ENCODE results near the gene PRPF19. TPM values are rescaled to one million over a fixed set of nuclear protein-coding genes. Genes with fewer than 3 reads are reported as not detected.
A peak's percentile ranks its signal among the peaks of the same experiment; 100 is the strongest.

Gene PRPF19
- total RNA-seq, 1 experiment from 2014 or later: 204 TPM

- TF ChIP-seq EZH2 (IDR thresholded peaks at IDR 0.05; ENCODE audit: borderline replicate concordance, low read depth, low read length, poor library complexity, severe bottlenecking): no peak
- TF ChIP-seq CTCF (conservative IDR thresholded peaks at IDR 0.05; ENCODE audit: low read depth, low read length): no peak
- no peak for DNase-seq (ENCODE audit: low spot score)
- CTCF ChIA-PET: interaction anchor here (0.5 kb wide), 1 partner anchor 8 kb away, joined by 6 read pairs; no protein-coding TSS in a partner anchor
- Histone ChIP-seq H3K36me3 (ENCODE audit: insufficient read depth, low read length, poor library complexity, severe bottlenecking) (peaks cover 26% of the 10 kb centered on the region), H3K27ac (ENCODE audit: low read depth, low read length, poor library complexity, severe bottlenecking) (no peak overlapping the region), H3K27me3 (replicated peaks; ENCODE audit: insufficient read depth, low read depth, low read length, poor library complexity) (no peaks in the 10 kb centered on the region), H3K4me3 (ENCODE audit: low read depth, low read length, poor library complexity, severe bottlenecking) (no peak overlapping the region), H3K4me1 (ENCODE audit: insufficient read depth, low read length, poor library complexity, severe bottlenecking) (peaks cover 20% of the 10 kb centered on the region), H3K9me3 (ENCODE audit: low read depth, low read length, poor library complexity, severe bottlenecking) (no peaks in the 10 kb centered on the region)
- BruUV-seq (replicated peaks): no TSS peak
- POLR2A ChIA-PET (ENCODE audit: low non-redundant PET): no interaction called here
- intact Hi-C loops (cut with micrococcal nuclease; ENCODE audit: unreplicated experiment): no loop called here
These were observed 20.1 kb upstream of the PRPF19 start for GRCh38 chr11:60926500-60926899.

GRCh38 chr11:60925868-60926267 lies 19.5 kb upstream of the PRPF19 start:
- Histone ChIP-seq H3K9me3 (ENCODE audit: low read depth, low read length, poor library complexity, severe bottlenecking) (no peaks in the 10 kb centered on the region), H3K4me3 (ENCODE audit: low read depth, low read length, poor library complexity, severe bottlenecking) (peak overlapping the region; percentile 82), H3K4me1 (ENCODE audit: insufficient read depth, low read length, poor library complexity, severe bottlenecking) (peaks cover 20% of the 10 kb centered on the region), H3K27me3 (replicated peaks; ENCODE audit: insufficient read depth, low read depth, low read length, poor library complexity) (no peaks in the 10 kb centered on the region), H3K27ac (ENCODE audit: low read depth, low read length, poor library complexity, severe bottlenecking) (no peak overlapping the region), H3K36me3 (ENCODE audit: insufficient read depth, low read length, poor library complexity, severe bottlenecking) (peaks cover 27% of the 10 kb centered on the region)
- BruUV-seq (replicated peaks): no TSS peak
- no peak for TF ChIP-seq CTCF (conservative IDR thresholded peaks at IDR 0.05; ENCODE audit: low read depth, low read length)
- TF ChIP-seq EZH2 (IDR thresholded peaks at IDR 0.05; ENCODE audit: borderline replicate concordance, low read depth, low read length, poor library complexity, severe bottlenecking): no peak
- intact Hi-C loops (cut with micrococcal nuclease; ENCODE audit: unreplicated experiment): no loop called here
- POLR2A ChIA-PET (ENCODE audit: low non-redundant PET): interaction anchor here (0.5 kb wide), 1 partner anchor 876 kb away, joined by 4 read pairs; no protein-coding TSS in a partner anchor
- DNase-seq (ENCODE audit: low spot score): no peak
- CTCF ChIA-PET: no interaction called here

GRCh38 chr11:60924906-60925853 lies 18.8 kb upstream of the PRPF19 start:
- BruUV-seq (replicated peaks): no TSS peak
- Histone ChIP-seq H3K27me3 (replicated peaks; ENCODE audit: insufficient read depth, low read depth, low read length, poor library complexity) (no peaks in the 10 kb centered on the region), H3K36me3 (ENCODE audit: insufficient read depth, low read length, poor library complexity, severe bottlenecking) (peaks cover 31% of the 10 kb centered on the region), H3K4me1 (ENCODE audit: insufficient read depth, low read length, poor library complexity, severe bottlenecking) (peaks cover 20% of the 10 kb centered on the region), H3K27ac (ENCODE audit: low read depth, low read length, poor library complexity, severe bottlenecking) (peak overlapping the region; percentile 68), H3K4me3 (ENCODE audit: low read depth, low read length, poor library complexity, severe bottlenecking) (peak overlapping the region; percentile 82), H3K9me3 (ENCODE audit: low read depth, low read length, poor library complexity, severe bottlenecking) (no peaks in the 10 kb centered on the region)
- DNase-seq (ENCODE audit: low spot score): peak; percentile 26
- CTCF ChIA-PET: no interaction called here
- POLR2A ChIA-PET (ENCODE audit: low non-redundant PET): interaction anchor here (0.5 kb wide), 1 partner anchor 876 kb away, joined by 4 read pairs; no protein-coding TSS in a partner anchor
- intact Hi-C loops (cut with micrococcal nuclease; ENCODE audit: unreplicated experiment): no loop called here
- TF ChIP-seq CTCF (conservative IDR thresholded peaks at IDR 0.05; ENCODE audit: low read depth, low read length): no peak
- no peak for TF ChIP-seq EZH2 (IDR thresholded peaks at IDR 0.05; ENCODE audit: borderline replicate concordance, low read depth, low read length, poor library complexity, severe bottlenecking)

All from A673 (cell line).